Activated CD4-positive, CD25-positive, alpha-beta regulatory T cell (primary cell): Measurements from ENCODE around the gene DAPK1.

ENCODE experiments used
- DNase-seq, 4 experiments: peaks; one replicate each; lab custom pipeline; 2025; lab: John Stamatoyannopoulos, UW

Gene DAPK1

GRCh38 chr9:87685871-87686519 is 188.3 kb downstream of the DAPK1 start:
- no peak for DNase-seq

- no peak for DNase-seq
These were observed 188.9 kb downstream of the DAPK1 start for GRCh38 chr9:87686520-87687090.

- DNase-seq: no peak
These were observed 189.5 kb downstream of the DAPK1 start for GRCh38 chr9:87687207-87687606.

GRCh38 chr9:87694236-87694755 is 196.6 kb downstream of the DAPK1 start:
- DNase-seq: no peak

GRCh38 chr9:87695523-87695922 is 197.9 kb downstream of the DAPK1 start:
- DNase-seq: no peak

- no peak for DNase-seq
These were observed 199.0 kb downstream of the DAPK1 start for GRCh38 chr9:87696641-87697040.

GRCh38 chr9:87698069-87698809 is 200.6 kb downstream of the DAPK1 start:
- no peak for DNase-seq

- no peak for DNase-seq
These were observed 202.2 kb downstream of the DAPK1 start for GRCh38 chr9:87699835-87700234.

GRCh38 chr9:87701491-87701890 is 203.8 kb downstream of the DAPK1 start:
- no peak for DNase-seq

GRCh38 chr9:87701931-87702421 is 204.3 kb downstream of the DAPK1 start:
- no peak for DNase-seq

- DNase-seq: no peak
These were observed 205.3 kb downstream of the DAPK1 start for GRCh38 chr9:87702921-87703320.

GRCh38 chr9:87703636-87704276 is 206.1 kb downstream of the DAPK1 start:
- DNase-seq: no peak

GRCh38 chr9:87704342-87704741 is 206.7 kb downstream of the DAPK1 start:
- DNase-seq: no peak

GRCh38 chr9:87706066-87706739 is 208.5 kb downstream of the DAPK1 start:
- no peak for DNase-seq

GRCh38 chr9:87707805-87708506 is 210.3 kb downstream of the DAPK1 start:
- no peak for DNase-seq

- no peak for DNase-seq
These were observed 210.9 kb downstream of the DAPK1 start for GRCh38 chr9:87708546-87708945.

GRCh38 chr9:87708986-87709728 is 211.5 kb downstream of the DAPK1 start:
- no peak for DNase-seq

- no peak for DNase-seq
These were observed 212.8 kb downstream of the DAPK1 start for GRCh38 chr9:87710443-87710842.

GRCh38 chr9:87711857-87712800 is 214.5 kb downstream of the DAPK1 start:
- no peak for DNase-seq
